ENCODE measurements around the gene ZNF652.

GRCh38 chr17:49409066-49409465 lies 47.0 kb upstream of the ZNF652 start:
- no peak for TF ChIP-seq CTCF (IDR thresholded peaks at IDR 0.05)
- no peak for TF ChIP-seq POLR2A (IDR thresholded peaks at IDR 0.05)
